ENCODE measurements around the gene MYO1F.

Gene MYO1F

GRCh38 chr19:8503510-8503909 lies 73.7 kb downstream of the MYO1F start:
- Histone ChIP-seq H3K27me3 (ENCODE audit: insufficient read depth, low read length) (no peaks in the 10 kb centered on the region), H3K79me2 (ENCODE audit: insufficient read depth, low read length) (no peaks in the 10 kb centered on the region)
- TF ChIP-seq, protein P1, sequence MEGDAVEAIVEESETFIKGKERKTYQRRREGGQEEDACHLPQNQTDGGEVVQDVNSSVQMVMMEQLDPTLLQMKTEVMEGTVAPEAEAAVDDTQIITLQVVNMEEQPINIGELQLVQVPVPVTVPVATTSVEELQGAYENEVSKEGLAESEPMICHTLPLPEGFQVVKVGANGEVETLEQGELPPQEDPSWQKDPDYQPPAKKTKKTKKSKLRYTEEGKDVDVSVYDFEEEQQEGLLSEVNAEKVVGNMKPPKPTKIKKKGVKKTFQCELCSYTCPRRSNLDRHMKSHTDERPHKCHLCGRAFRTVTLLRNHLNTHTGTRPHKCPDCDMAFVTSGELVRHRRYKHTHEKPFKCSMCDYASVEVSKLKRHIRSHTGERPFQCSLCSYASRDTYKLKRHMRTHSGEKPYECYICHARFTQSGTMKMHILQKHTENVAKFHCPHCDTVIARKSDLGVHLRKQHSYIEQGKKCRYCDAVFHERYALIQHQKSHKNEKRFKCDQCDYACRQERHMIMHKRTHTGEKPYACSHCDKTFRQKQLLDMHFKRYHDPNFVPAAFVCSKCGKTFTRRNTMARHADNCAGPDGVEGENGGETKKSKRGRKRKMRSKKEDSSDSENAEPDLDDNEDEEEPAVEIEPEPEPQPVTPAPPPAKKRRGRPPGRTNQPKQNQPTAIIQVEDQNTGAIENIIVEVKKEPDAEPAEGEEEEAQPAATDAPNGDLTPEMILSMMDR (IDR thresholded peaks at IDR 0.05; ENCODE audit: low read length), result no peak
- TF ChIP-seq EZH2 (IDR thresholded peaks at IDR 0.05; ENCODE audit: borderline replicate concordance, low read length), result no peak

GRCh38 chr19:8501981-8502380 lies 75.3 kb downstream of the MYO1F start:
- Histone ChIP-seq H3K79me2 (ENCODE audit: insufficient read depth, low read length) (no peaks in the 10 kb centered on the region), H3K4me2 (ENCODE audit: low read length) (no peak overlapping the region), H3K4me3 (ENCODE audit: low read depth, low read length, poor library complexity, severe bottlenecking) (no peak overlapping the region), H3K27ac (ENCODE audit: low read depth, low read length, poor library complexity, severe bottlenecking) (no peak overlapping the region), H3K4me1 (ENCODE audit: insufficient read depth, low read length, severe bottlenecking) (peaks cover 5% of the 10 kb centered on the region), H4K20me1 (ENCODE audit: insufficient read depth, low read length) (no peaks in the 10 kb centered on the region), H3K27me3 (ENCODE audit: insufficient read depth, low read length) (no peaks in the 10 kb centered on the region), H2AFZ (ENCODE audit: low read length) (no peak overlapping the region), H3K36me3 (ENCODE audit: insufficient read depth, low read length) (no peaks in the 10 kb centered on the region), H3K9me3 (ENCODE audit: low read length) (no peaks in the 10 kb centered on the region), H3K9ac (ENCODE audit: low read length) (no peak overlapping the region), H3K9me2 (ENCODE audit: low read depth, low read length) (no peaks in the 10 kb centered on the region), H3F3A (ENCODE audit: insufficient read depth, low read length) (no peaks in the 10 kb centered on the region)
- TF ChIP-seq, protein P1 (IDR thresholded peaks at IDR 0.05; ENCODE audit: low read length), result no peak
- no peak for TF ChIP-seq EZH2 (IDR thresholded peaks at IDR 0.05; ENCODE audit: borderline replicate concordance, low read length)

More at GRCh38 chr19:8503510-8503909, 73.7 kb downstream of the MYO1F start:
- no peaks in the 10 kb centered on the region for H3F3A ChIP-seq (ENCODE audit: insufficient read depth, low read length)
- peaks cover 5% of the 10 kb centered on the region for H3K4me1 ChIP-seq (ENCODE audit: insufficient read depth, low read length, severe bottlenecking)
- no peaks in the 10 kb centered on the region for H3K36me3 ChIP-seq (ENCODE audit: insufficient read depth, low read length)
- no peaks in the 10 kb centered on the region for H3K9me3 ChIP-seq (ENCODE audit: low read length)
- H3K9me2 ChIP-seq (ENCODE audit: low read depth, low read length), result no peaks in the 10 kb centered on the region
- no peak overlapping the region for H3K27ac ChIP-seq (ENCODE audit: low read depth, low read length, poor library complexity, severe bottlenecking)
- H4K20me1 ChIP-seq (ENCODE audit: insufficient read depth, low read length), result no peaks in the 10 kb centered on the region
- no peak overlapping the region for H3K4me3 ChIP-seq (ENCODE audit: low read depth, low read length, poor library complexity, severe bottlenecking)
- H2AFZ ChIP-seq (ENCODE audit: low read length), result no peak overlapping the region
- no peak overlapping the region for H3K9ac ChIP-seq (ENCODE audit: low read length)
- no peak overlapping the region for H3K4me2 ChIP-seq (ENCODE audit: low read length)

DNA sequence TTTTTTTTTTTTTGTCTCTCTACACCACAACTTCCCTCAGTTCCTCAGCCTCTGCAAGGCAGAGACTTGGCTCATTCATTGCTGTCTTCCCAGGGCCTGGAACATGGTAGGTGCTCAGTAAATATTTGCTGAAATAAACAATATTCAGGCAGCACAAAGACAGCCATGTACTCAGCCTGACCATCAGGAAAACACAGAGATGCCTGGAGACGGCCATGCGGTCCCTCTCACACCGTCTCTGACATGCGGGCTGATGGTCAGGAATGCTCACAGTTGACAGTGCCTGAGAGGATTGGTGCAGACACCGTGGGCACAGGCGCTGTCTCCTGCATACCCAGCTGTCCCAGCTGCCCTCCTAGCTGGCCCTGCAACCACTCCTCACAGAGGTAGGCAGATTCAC lies 75.7 kb downstream of the MYO1F start:
- Histone ChIP-seq H2AFZ (ENCODE audit: low read length) (no peak overlapping the region), H3K4me2 (ENCODE audit: low read length) (no peak overlapping the region), H3K9me3 (ENCODE audit: low read length) (no peaks in the 10 kb centered on the region), H3K9me2 (ENCODE audit: low read depth, low read length) (no peaks in the 10 kb centered on the region), H3K79me2 (ENCODE audit: insufficient read depth, low read length) (no peaks in the 10 kb centered on the region), H3K4me1 (ENCODE audit: insufficient read depth, low read length, severe bottlenecking) (peaks cover 5% of the 10 kb centered on the region), H3F3A (ENCODE audit: insufficient read depth, low read length) (no peaks in the 10 kb centered on the region), H3K36me3 (ENCODE audit: insufficient read depth, low read length) (no peaks in the 10 kb centered on the region), H3K27ac (ENCODE audit: low read depth, low read length, poor library complexity, severe bottlenecking) (no peak overlapping the region), H3K27me3 (ENCODE audit: insufficient read depth, low read length) (no peaks in the 10 kb centered on the region), H4K20me1 (ENCODE audit: insufficient read depth, low read length) (no peaks in the 10 kb centered on the region), H3K4me3 (ENCODE audit: low read depth, low read length, poor library complexity, severe bottlenecking) (no peak overlapping the region), H3K9ac (ENCODE audit: low read length) (no peak overlapping the region)
- no peak for TF ChIP-seq EZH2 (IDR thresholded peaks at IDR 0.05; ENCODE audit: borderline replicate concordance, low read length)
- TF ChIP-seq, protein P1 (IDR thresholded peaks at IDR 0.05; ENCODE audit: low read length), result no peak

Measured in OCI-LY1 (cell line).